Prostate gland (tissue), 2 donors: ENCODE measurements around the gene SLC6A20.

ENCODE experiments used
- POLR2A ChIP-seq: fragments of 450-650 bp; IDR thresholded peaks from one replicate; pipeline ENCODE4 v1.6.1; 2016; ENCODE audit warnings: antibody characterized with exemption, mild to moderate bottlenecking
- TF ChIP-seq, protein P1 (sequence below), 4 experiments: fragments of 200-600 bp in 2 of 4; fragments of 450-650 bp in 2 of 4; sonication (generic) in 2 of 4; IDR thresholded peaks; 1 replicate in 3 of 4; 2 replicates in 1 of 4; pipeline ENCODE4 v1.5.1; 2016 to 2019; ENCODE audit warnings: antibody characterized with exemption in 4 of 4, mild to moderate bottlenecking in 2 of 4, moderate library complexity in 2 of 4

DNA sequence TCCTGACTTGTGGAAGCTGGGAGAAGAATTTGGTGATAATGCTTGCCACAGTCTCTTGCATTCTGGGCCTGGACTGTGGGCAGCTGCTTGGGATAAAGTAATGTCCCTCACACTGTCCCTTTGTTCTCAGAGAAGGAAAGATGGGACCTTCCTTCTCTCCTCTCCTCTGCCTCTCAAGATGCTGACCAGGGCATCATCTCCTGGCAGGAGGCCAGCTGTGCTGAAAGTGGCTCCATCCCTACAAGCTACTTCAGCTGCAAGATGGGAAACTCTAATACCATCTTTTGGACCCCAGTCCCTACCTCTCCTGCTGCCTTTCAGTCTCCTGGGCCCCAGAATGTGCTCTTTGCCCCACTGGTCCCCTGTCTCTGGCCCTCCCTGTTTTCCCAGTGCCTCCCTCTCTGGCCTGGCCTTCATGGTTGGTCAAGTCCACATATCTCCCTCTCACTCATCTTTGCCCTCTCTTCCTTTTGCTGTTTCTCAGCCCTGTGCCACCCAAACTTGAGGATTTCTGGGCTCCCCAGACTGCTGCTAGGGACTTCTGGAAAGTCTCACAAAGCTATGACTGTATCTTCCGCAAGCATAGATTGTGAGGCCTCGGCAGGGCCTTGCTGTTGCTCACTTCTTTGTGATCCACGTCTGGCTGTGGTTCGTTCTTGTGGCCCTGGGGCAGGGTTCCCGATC, 7.1 kb upstream of the SLC6A20 start:
- TF ChIP-seq, protein P1, sequence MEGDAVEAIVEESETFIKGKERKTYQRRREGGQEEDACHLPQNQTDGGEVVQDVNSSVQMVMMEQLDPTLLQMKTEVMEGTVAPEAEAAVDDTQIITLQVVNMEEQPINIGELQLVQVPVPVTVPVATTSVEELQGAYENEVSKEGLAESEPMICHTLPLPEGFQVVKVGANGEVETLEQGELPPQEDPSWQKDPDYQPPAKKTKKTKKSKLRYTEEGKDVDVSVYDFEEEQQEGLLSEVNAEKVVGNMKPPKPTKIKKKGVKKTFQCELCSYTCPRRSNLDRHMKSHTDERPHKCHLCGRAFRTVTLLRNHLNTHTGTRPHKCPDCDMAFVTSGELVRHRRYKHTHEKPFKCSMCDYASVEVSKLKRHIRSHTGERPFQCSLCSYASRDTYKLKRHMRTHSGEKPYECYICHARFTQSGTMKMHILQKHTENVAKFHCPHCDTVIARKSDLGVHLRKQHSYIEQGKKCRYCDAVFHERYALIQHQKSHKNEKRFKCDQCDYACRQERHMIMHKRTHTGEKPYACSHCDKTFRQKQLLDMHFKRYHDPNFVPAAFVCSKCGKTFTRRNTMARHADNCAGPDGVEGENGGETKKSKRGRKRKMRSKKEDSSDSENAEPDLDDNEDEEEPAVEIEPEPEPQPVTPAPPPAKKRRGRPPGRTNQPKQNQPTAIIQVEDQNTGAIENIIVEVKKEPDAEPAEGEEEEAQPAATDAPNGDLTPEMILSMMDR (IDR thresholded peaks at IDR 0.05), result no peak
- no peak for TF ChIP-seq POLR2A
